Mesendoderm (in vitro differentiated cells): ENCODE results near the gene LRRC7.

Experiments used
- DNase-seq: peaks from one replicate; pipeline ENCODE4 v3.0.0; 2013
- H2AK5ac ChIP-seq: 2 replicates; pipeline ENCODE4 v1.6.1; 2013; ENCODE audit warnings: low read length, inconsistent platforms
- H2BK120ac ChIP-seq: 2 replicates; pipeline ENCODE4 v1.6.1; 2013; ENCODE audit warnings: low read depth, mild to moderate bottlenecking, low read length, moderate library complexity, mixed read lengths
- H2BK15ac ChIP-seq: replicated peaks from 2 replicates; pipeline ENCODE4 v1.6.1; 2013; ENCODE audit warnings: low read depth, mild to moderate bottlenecking, moderate library complexity
- H2BK5ac ChIP-seq: 2 replicates; pipeline ENCODE4 v1.6.1; 2013; ENCODE audit warnings: low read length, inconsistent platforms
- H3K18ac ChIP-seq: 2 replicates; pipeline ENCODE4 v1.6.1; 2013; ENCODE audit warnings: mild to moderate bottlenecking, low read length, mixed read lengths
- H3K23ac ChIP-seq: one replicate; pipeline ENCODE4 v1.6.1; 2013; ENCODE audit warnings: low read length
- H3K27ac ChIP-seq: 2 replicates; pipeline ENCODE4 v1.5.1; 2013; ENCODE audit warnings: low read depth, mild to moderate bottlenecking, inconsistent platforms, low read length, moderate library complexity
- H3K27me3 ChIP-seq: 2 replicates; pipeline ENCODE4 v1.6.1; 2013; ENCODE audit warnings: low read length, control low read depth, mild to moderate bottlenecking, inconsistent platforms; ENCODE audit not compliant: insufficient read depth, poor library complexity
- H3K36me3 ChIP-seq: 2 replicates; pipeline ENCODE4 v1.6.1; 2013; ENCODE audit warnings: low read length, inconsistent platforms; ENCODE audit not compliant: control insufficient read depth, insufficient read depth
- H3K4ac ChIP-seq: one replicate; pipeline ENCODE4 v1.6.1; 2013; ENCODE audit warnings: low read depth, mild to moderate bottlenecking, low read length, moderate library complexity
- H3K4me1 ChIP-seq: 2 replicates; pipeline ENCODE4 v1.6.1; 2013; ENCODE audit warnings: low read depth, low read length, inconsistent platforms; ENCODE audit not compliant: control insufficient read depth
- H3K4me2 ChIP-seq: 2 replicates; pipeline ENCODE4 v1.6.1; 2013; ENCODE audit warnings: low read length
- H3K4me3 ChIP-seq: 2 replicates; pipeline ENCODE4 v1.5.1; 2013; ENCODE audit warnings: mild to moderate bottlenecking, low read length
- H3K56ac ChIP-seq: one replicate; pipeline ENCODE4 v1.6.1; 2013; ENCODE audit warnings: low read length
- H3K79me1 ChIP-seq: 2 replicates; pipeline ENCODE4 v1.6.1; 2013; ENCODE audit warnings: low read length, inconsistent platforms
- H3K79me2 ChIP-seq: 2 replicates; pipeline ENCODE4 v1.6.1; 2013; ENCODE audit warnings: mild to moderate bottlenecking, low read length; ENCODE audit not compliant: control insufficient read depth, insufficient read depth
- H3K9ac ChIP-seq: 2 replicates; pipeline ENCODE4 v1.6.1; 2013; ENCODE audit warnings: low read length, inconsistent platforms
- H4K5ac ChIP-seq: one replicate; pipeline ENCODE4 v1.6.1; 2013; ENCODE audit warnings: low read length
- H4K8ac ChIP-seq: one replicate; pipeline ENCODE4 v1.6.1; 2013; ENCODE audit warnings: low read depth, mild to moderate bottlenecking, control low read depth, low read length, moderate library complexity
- WGBS: extraction: QIAGEN DNeasy Blood & Tissue Kit; methylation state at CpG from one replicate; pipeline ENCODE4 v1.1.7; 2013; ENCODE audit warnings: low lambda C conversion rate, missing lambda C conversion rate; ENCODE audit not compliant: insufficient coverage; ENCODE audit errors: extremely low coverage; 5-methylcytosine and 5-hydroxymethylcytosine counted together

The LRRC7 gene

GRCh38 chr1:69833536-69833935 is 265.8 kb downstream of the LRRC7 start:
- no peak overlapping the region for H3K27ac ChIP-seq
- no peak overlapping the region for H3K18ac ChIP-seq
- H3K36me3 ChIP-seq = no peaks in the 10 kb centered on the region
- no peak overlapping the region for H2BK5ac ChIP-seq
- no peak overlapping the region for H4K8ac ChIP-seq
- H3K4ac ChIP-seq = no peak overlapping the region
- no peak overlapping the region for H3K23ac ChIP-seq
- H2AK5ac ChIP-seq = no peak overlapping the region
- H3K79me2 ChIP-seq = no peaks in the 10 kb centered on the region
- H2BK120ac ChIP-seq = no peak overlapping the region
- no peaks in the 10 kb centered on the region for H3K4me1 ChIP-seq
- no peak overlapping the region for H4K5ac ChIP-seq
- no peak for DNase-seq
- WGBS = no CpG with 5 or more reads among the region's 3 CpGs
- H3K56ac ChIP-seq = no peak overlapping the region
- H3K9ac ChIP-seq = no peak overlapping the region
- no peaks in the 10 kb centered on the region for H3K79me1 ChIP-seq
- no peak overlapping the region for H3K4me3 ChIP-seq
- no peak overlapping the region for H3K4me2 ChIP-seq
- H3K27me3 ChIP-seq = no peaks in the 10 kb centered on the region
- no peak overlapping the region for H2BK15ac ChIP-seq

DNA sequence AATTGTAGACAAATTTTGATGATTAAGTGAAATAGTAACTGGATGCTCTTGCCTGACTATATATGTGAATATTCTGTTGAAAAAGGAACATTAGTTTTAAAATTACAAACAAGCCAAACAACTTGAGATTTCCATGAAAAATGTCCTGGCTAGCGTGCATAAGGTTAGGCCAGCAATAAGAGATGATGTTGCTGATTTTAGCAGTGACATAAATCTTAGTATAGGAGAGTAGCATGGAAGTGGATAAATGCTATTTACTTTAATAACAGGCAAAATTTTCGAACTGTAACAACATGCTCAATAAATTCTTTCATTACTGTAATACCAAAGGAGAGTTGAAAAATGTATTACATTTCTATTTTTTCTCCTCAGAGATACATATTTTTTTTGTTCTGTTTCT is 266.6 kb downstream of the LRRC7 start:
- H3K4me1 ChIP-seq = no peaks in the 10 kb centered on the region
- H4K5ac ChIP-seq = no peak overlapping the region
- no peak overlapping the region for H3K4me3 ChIP-seq
- WGBS = no CpG with 5 or more reads among the region's 2 CpGs
- no peak for DNase-seq
- no peak overlapping the region for H3K4ac ChIP-seq
- no peak overlapping the region for H2BK15ac ChIP-seq
- H3K56ac ChIP-seq = no peak overlapping the region
- no peak overlapping the region for H3K4me2 ChIP-seq
- H3K36me3 ChIP-seq = no peaks in the 10 kb centered on the region
- H3K27me3 ChIP-seq = no peaks in the 10 kb centered on the region
- H2AK5ac ChIP-seq = no peak overlapping the region
- H3K23ac ChIP-seq = no peak overlapping the region
- H3K9ac ChIP-seq = no peak overlapping the region
- no peak overlapping the region for H2BK120ac ChIP-seq
- no peak overlapping the region for H4K8ac ChIP-seq
- H3K27ac ChIP-seq = no peak overlapping the region
- H3K18ac ChIP-seq = no peak overlapping the region
- H3K79me2 ChIP-seq = no peaks in the 10 kb centered on the region
- H3K79me1 ChIP-seq = no peaks in the 10 kb centered on the region
- no peak overlapping the region for H2BK5ac ChIP-seq

GRCh38 chr1:69835955-69836354 is 268.2 kb downstream of the LRRC7 start:
- H2BK15ac ChIP-seq = no peak overlapping the region
- no peaks in the 10 kb centered on the region for H3K79me2 ChIP-seq
- no peak overlapping the region for H2BK120ac ChIP-seq
- DNase-seq = no peak
- no peaks in the 10 kb centered on the region for H3K27me3 ChIP-seq
- no peak overlapping the region for H3K27ac ChIP-seq
- H3K4ac ChIP-seq = no peak overlapping the region
- no peaks in the 10 kb centered on the region for H3K36me3 ChIP-seq
- no peak overlapping the region for H4K5ac ChIP-seq
- no peak overlapping the region for H3K4me3 ChIP-seq
- no peaks in the 10 kb centered on the region for H3K4me1 ChIP-seq
- no peak overlapping the region for H2AK5ac ChIP-seq
- H3K56ac ChIP-seq = no peak overlapping the region
- no peaks in the 10 kb centered on the region for H3K79me1 ChIP-seq
- H3K9ac ChIP-seq = no peak overlapping the region
- no peak overlapping the region for H3K23ac ChIP-seq
- H3K4me2 ChIP-seq = no peak overlapping the region
- H2BK5ac ChIP-seq = no peak overlapping the region
- WGBS = no CpG with 5 or more reads among the region's 2 CpGs
- no peak overlapping the region for H3K18ac ChIP-seq
- H4K8ac ChIP-seq = no peak overlapping the region

- Histone ChIP-seq H3K79me2 (no peaks in the 10 kb centered on the region), H4K5ac (no peak overlapping the region), H3K56ac (no peak overlapping the region), H3K27me3 (no peaks in the 10 kb centered on the region), H2BK5ac (no peak overlapping the region), H3K18ac (no peak overlapping the region), H2BK15ac (no peak overlapping the region), H3K4ac (no peak overlapping the region), H2AK5ac (no peak overlapping the region), H4K8ac (no peak overlapping the region), H3K23ac (no peak overlapping the region), H3K27ac (no peak overlapping the region), H3K4me2 (no peak overlapping the region), H3K4me1 (no peaks in the 10 kb centered on the region), H3K9ac (no peak overlapping the region), H3K36me3 (no peaks in the 10 kb centered on the region), H3K79me1 (no peaks in the 10 kb centered on the region), H2BK120ac (no peak overlapping the region), H3K4me3 (no peak overlapping the region)
- no peak for DNase-seq
- WGBS = no CpG with 5 or more reads among the region's 1 CpG
These were observed 269.4 kb downstream of the LRRC7 start for GRCh38 chr1:69836971-69837636.

- WGBS = no CpG with 5 or more reads among the region's 1 CpG
- no peak overlapping the region for H3K23ac ChIP-seq
- no peak overlapping the region for H2AK5ac ChIP-seq
- DNase-seq = no peak
- no peaks in the 10 kb centered on the region for H3K4me1 ChIP-seq
- no peak overlapping the region for H3K4me2 ChIP-seq
- no peaks in the 10 kb centered on the region for H3K79me1 ChIP-seq
- H2BK120ac ChIP-seq = no peak overlapping the region
- no peak overlapping the region for H3K4me3 ChIP-seq
- no peak overlapping the region for H2BK15ac ChIP-seq
- no peak overlapping the region for H4K5ac ChIP-seq
- no peaks in the 10 kb centered on the region for H3K27me3 ChIP-seq
- no peak overlapping the region for H3K56ac ChIP-seq
- no peak overlapping the region for H4K8ac ChIP-seq
- no peak overlapping the region for H3K4ac ChIP-seq
- no peak overlapping the region for H3K27ac ChIP-seq
- H2BK5ac ChIP-seq = no peak overlapping the region
- H3K9ac ChIP-seq = no peak overlapping the region
- no peak overlapping the region for H3K18ac ChIP-seq
- no peaks in the 10 kb centered on the region for H3K79me2 ChIP-seq
- no peaks in the 10 kb centered on the region for H3K36me3 ChIP-seq
These were observed 274.6 kb downstream of the LRRC7 start for GRCh38 chr1:69842326-69842725.

DNA sequence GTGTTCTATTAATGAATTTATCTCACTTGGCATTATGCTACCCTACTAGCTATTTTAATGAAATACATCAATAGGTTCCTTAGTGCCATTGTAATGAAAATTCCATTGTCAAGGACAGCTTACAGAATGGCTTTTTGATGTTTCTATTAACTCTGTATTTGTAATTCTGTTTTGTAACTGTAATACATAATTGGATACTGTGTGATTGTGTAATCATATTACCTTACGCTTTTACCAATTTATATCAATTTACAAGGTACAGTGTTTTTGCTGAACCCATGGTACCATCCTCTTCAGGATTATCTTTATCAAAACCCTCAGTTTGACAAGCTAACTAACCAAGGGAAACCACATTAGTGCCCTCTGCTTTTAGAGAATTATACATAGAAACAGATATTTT is 277.9 kb downstream of the LRRC7 start:
- no peak overlapping the region for H2BK120ac ChIP-seq
- H3K79me1 ChIP-seq = no peaks in the 10 kb centered on the region
- no peaks in the 10 kb centered on the region for H3K36me3 ChIP-seq
- no CpG with 5 or more reads among the region's 1 CpG for WGBS
- no peak overlapping the region for H3K4me2 ChIP-seq
- no peak overlapping the region for H3K4ac ChIP-seq
- no peaks in the 10 kb centered on the region for H3K27me3 ChIP-seq
- no peak overlapping the region for H2BK15ac ChIP-seq
- no peak overlapping the region for H3K18ac ChIP-seq
- no peak overlapping the region for H3K23ac ChIP-seq
- H3K9ac ChIP-seq = no peak overlapping the region
- H3K56ac ChIP-seq = no peak overlapping the region
- H4K5ac ChIP-seq = no peak overlapping the region
- no peak overlapping the region for H2BK5ac ChIP-seq
- DNase-seq = no peak
- no peaks in the 10 kb centered on the region for H3K4me1 ChIP-seq
- no peak overlapping the region for H3K4me3 ChIP-seq
- no peaks in the 10 kb centered on the region for H3K79me2 ChIP-seq
- H3K27ac ChIP-seq = no peak overlapping the region
- no peak overlapping the region for H4K8ac ChIP-seq
- H2AK5ac ChIP-seq = no peak overlapping the region
